ENCODE results near the gene CRAMP1. TPM values are rescaled to one million over a fixed set of nuclear protein-coding genes. Genes with fewer than 3 reads are reported as not detected.

Gene CRAMP1
- total RNA-seq, 4 donors from 2014 or later, result 2.6 to 25.5 (median 8.6) TPM

DNA sequence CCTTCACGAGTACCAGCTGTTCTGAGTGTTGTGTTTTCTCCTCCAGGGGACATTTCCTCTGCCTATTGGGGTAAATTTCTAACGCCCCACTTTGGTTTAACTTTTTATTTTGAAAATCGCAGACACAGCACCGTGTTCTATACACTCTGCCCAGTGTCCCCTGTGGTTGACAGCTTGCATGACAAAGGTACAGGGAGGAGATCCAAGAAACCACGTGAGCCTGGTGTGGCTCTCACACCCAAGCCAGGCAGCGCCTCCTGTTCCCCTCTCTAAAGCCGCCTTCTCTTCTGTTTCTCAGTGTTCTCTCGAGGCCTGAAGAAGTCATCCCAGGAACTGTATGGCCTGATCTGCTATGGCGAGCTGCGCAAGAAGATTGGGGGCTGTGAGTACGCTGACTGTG is 25.4 kb downstream of the CRAMP1 start:
- H3K4me1 ChIP-seq, result no peaks in the 10 kb centered on the region
- H3K27ac ChIP-seq, result no peak overlapping the region
- DNase-seq, result no peak
- intact Hi-C loops (cut with DNase I; ENCODE audit: low total_unique reads), result no loop called here
- no peak for TF ChIP-seq POLR2A (IDR thresholded peaks at IDR 0.05)
- TF ChIP-seq, protein P1, sequence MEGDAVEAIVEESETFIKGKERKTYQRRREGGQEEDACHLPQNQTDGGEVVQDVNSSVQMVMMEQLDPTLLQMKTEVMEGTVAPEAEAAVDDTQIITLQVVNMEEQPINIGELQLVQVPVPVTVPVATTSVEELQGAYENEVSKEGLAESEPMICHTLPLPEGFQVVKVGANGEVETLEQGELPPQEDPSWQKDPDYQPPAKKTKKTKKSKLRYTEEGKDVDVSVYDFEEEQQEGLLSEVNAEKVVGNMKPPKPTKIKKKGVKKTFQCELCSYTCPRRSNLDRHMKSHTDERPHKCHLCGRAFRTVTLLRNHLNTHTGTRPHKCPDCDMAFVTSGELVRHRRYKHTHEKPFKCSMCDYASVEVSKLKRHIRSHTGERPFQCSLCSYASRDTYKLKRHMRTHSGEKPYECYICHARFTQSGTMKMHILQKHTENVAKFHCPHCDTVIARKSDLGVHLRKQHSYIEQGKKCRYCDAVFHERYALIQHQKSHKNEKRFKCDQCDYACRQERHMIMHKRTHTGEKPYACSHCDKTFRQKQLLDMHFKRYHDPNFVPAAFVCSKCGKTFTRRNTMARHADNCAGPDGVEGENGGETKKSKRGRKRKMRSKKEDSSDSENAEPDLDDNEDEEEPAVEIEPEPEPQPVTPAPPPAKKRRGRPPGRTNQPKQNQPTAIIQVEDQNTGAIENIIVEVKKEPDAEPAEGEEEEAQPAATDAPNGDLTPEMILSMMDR (IDR thresholded peaks at IDR 0.05), result no peak
- H3K36me3 ChIP-seq, result no peaks in the 10 kb centered on the region
- H3K27me3 ChIP-seq, result no peaks in the 10 kb centered on the region
- no peak overlapping the region for H3K4me3 ChIP-seq
- no peaks in the 10 kb centered on the region for H3K9me3 ChIP-seq

DNA sequence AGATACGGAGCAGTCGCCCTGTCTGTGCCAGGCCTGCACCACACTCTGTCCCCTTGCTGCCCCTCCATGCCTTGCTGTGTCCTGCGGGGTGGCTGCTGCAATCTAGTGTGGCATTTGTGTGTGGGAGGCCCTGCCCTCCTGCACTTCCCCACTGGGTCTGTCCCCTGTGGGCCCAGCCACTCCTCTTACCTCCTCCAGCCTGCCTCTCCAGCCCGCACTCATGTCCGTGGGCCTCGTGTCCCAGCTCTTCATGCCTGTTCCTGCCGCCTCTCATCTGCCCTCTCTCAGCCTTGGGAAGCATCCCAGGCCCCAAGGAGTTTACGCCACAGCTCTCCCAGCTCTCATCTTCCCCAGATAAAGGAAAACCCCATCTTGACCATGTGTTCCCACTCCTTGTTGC is 26.6 kb downstream of the CRAMP1 start:
- Histone ChIP-seq H3K4me1 (no peaks in the 10 kb centered on the region), H3K9me3 (no peaks in the 10 kb centered on the region), H3K27ac (no peak overlapping the region), H3K4me3 (no peak overlapping the region), H3K27me3 (no peaks in the 10 kb centered on the region), H3K36me3 (no peaks in the 10 kb centered on the region)
- TF ChIP-seq, protein P1 (IDR thresholded peaks at IDR 0.05), result no peak
- no peak for TF ChIP-seq POLR2A (IDR thresholded peaks at IDR 0.05)
- no peak for DNase-seq
- intact Hi-C loops (cut with DNase I; ENCODE audit: low total_unique reads), result no loop called here

DNA sequence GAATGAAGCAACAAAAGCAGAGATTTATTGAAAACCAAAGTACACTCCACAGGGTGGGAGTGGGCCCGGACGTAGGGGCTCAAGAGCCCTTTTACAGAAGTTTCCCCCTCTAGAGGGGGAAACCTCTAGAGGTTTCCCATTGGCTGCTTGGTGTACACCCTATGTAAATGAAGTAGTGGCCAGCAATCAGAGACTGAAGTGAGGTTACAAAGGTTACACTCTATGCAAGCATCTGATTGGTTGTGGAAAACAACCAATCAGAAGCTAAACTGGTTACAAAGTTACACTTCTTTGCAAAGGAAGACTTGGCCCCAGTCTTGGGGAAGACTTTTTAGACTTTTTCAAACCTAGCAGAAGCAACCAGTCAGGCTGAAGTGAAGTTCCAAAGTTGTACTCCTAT is 27.1 kb downstream of the CRAMP1 start:
- Histone ChIP-seq H3K9me3 (no peaks in the 10 kb centered on the region), H3K4me3 (no peak overlapping the region), H3K4me1 (no peaks in the 10 kb centered on the region), H3K27ac (no peak overlapping the region), H3K36me3 (no peaks in the 10 kb centered on the region), H3K27me3 (no peaks in the 10 kb centered on the region)
- no peak for TF ChIP-seq POLR2A (IDR thresholded peaks at IDR 0.05)
- TF ChIP-seq, protein P1 (IDR thresholded peaks at IDR 0.05), result no peak
- intact Hi-C loops (cut with DNase I; ENCODE audit: low total_unique reads), result no loop called here
- DNase-seq, result no peak

DNA sequence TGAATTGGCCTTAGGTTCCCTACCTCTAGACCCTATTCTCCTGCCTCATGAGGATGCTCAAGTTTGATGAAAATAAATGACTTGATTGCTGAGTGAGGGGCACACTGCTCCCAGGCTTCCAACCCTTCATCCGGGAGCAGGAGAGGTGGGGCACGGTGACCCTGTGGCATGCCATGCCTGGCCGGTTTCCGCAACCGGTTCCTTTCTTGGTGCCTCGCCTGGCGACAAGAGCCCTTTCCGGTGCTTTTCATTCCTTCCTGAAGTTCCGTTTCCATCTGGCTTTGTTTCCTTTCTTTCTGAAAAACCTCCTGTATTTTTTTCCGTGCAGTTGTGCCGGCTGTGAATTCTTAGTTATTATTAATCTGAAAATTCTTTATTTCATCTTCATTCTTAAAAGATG is 27.7 kb downstream of the CRAMP1 start:
- no peak overlapping the region for H3K27ac ChIP-seq
- no peaks in the 10 kb centered on the region for H3K27me3 ChIP-seq
- H3K9me3 ChIP-seq, result no peaks in the 10 kb centered on the region
- intact Hi-C loops (cut with DNase I; ENCODE audit: low total_unique reads), result no loop called here
- H3K4me1 ChIP-seq, result no peaks in the 10 kb centered on the region
- no peak overlapping the region for H3K4me3 ChIP-seq
- DNase-seq, result no peak
- TF ChIP-seq, protein P1 (IDR thresholded peaks at IDR 0.05), result no peak
- TF ChIP-seq POLR2A (IDR thresholded peaks at IDR 0.05), result no peak
- no peaks in the 10 kb centered on the region for H3K36me3 ChIP-seq

DNA sequence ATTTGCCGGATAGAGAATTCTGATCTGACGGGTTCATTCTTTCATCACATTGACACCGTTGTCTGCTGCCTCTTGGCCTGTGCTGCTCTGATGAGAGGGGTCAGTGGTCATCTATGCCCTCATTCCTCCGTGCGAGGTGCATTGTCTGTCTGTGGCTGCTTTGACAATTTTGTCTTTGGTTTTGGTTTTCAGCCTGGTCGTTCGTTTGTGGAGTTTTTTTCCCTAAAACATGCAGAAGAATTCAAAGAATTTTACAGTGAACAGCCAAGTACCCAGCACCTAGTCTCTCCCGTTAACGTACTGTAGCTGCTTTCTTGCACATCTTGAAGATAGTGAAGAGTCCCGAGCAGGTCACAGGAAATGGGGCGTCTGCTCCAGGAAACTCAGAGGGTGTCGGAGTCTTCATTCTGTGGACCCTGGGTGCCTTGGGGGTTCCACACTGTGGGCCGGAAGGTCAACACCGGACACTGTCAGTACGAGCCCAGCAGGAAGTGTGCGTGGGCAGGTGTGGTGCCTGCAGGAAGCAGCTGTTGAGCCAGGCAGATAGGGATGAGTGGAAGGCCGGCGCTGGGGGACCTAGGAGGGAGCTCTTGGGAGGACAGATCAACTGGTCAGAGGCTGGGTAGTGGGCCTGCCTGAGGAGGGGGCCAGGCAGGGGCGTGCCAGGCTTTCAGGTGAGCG is 28.2 kb downstream of the CRAMP1 start:
- Histone ChIP-seq H3K36me3 (no peaks in the 10 kb centered on the region), H3K4me3 (no peak overlapping the region), H3K27me3 (no peaks in the 10 kb centered on the region), H3K4me1 (no peaks in the 10 kb centered on the region), H3K27ac (no peak overlapping the region), H3K9me3 (no peaks in the 10 kb centered on the region)
- no peak for DNase-seq
- intact Hi-C loops (cut with DNase I; ENCODE audit: low total_unique reads), result no loop called here
- no peak for TF ChIP-seq POLR2A (IDR thresholded peaks at IDR 0.05)
- TF ChIP-seq, protein P1 (IDR thresholded peaks at IDR 0.05), result no peak
